SK-N-SH (cell line): ENCODE measurements around the gene MAMDC2. TPM values are rescaled to one million over a fixed set of nuclear protein-coding genes. Genes with fewer than 3 reads are reported as not detected.

ENCODE experiments used
- CTCF ChIA-PET: fragments of 300-600, 350-600 bp; formaldehyde crosslinking; extraction: SDS; loops from one replicate; lab custom pipeline; 2021; lab: Yijun Ruan, JAX
- POLR2A ChIA-PET: fragments of 350-600 bp; sonication (Branson Sonifier 250); formaldehyde crosslinking; extraction: SDS; loops from one replicate; lab custom pipeline; 2020; ENCODE audit warnings: antibody characterized with exemption, inconsistent platforms; lab: Yijun Ruan, JAX
- DNase-seq: peaks from one replicate; pipeline ENCODE4 v3.0.0; 2012
- H2AFZ ChIP-seq: fragments of 200-600 bp; sonication (generic); 2 replicates; pipeline ENCODE4 v1.8.1; 2016; ENCODE audit warnings: antibody characterized with exemption, mild to moderate bottlenecking, low read depth
- H3F3A ChIP-seq: fragments of 200-600 bp; sonication (generic); replicated peaks from 2 replicates; pipeline ENCODE3; 2016; ENCODE audit warnings: antibody characterized with exemption, mild to moderate bottlenecking; ENCODE audit not compliant: insufficient read depth
- H3K27ac ChIP-seq, 2 experiments: fragments of 200-500 bp in 1 of 2; fragments of 200-600 bp in 1 of 2; sonication (Bioruptor generic) in 1 of 2; sonication (generic), shearing (Covaris generic) in 1 of 2; 2 replicates each; pipeline versions ENCODE4 v1.5.1 to v1.6.1; 2014 to 2016; ENCODE audit warnings: low read depth in 2 of 2, inconsistent platforms in 1 of 2, low read length in 1 of 2, mild to moderate bottlenecking in 1 of 2, mixed read lengths in 1 of 2
- H3K27me3 ChIP-seq: fragments of 200-600 bp; sonication (generic), shearing (Covaris generic); 2 replicates; pipeline ENCODE4 v1.6.1; 2016; ENCODE audit warnings: mixed run types; ENCODE audit not compliant: insufficient read depth
- H3K36me3 ChIP-seq, 2 experiments: fragments of 200-500 bp in 1 of 2; fragments of 200-600 bp in 1 of 2; sonication (Bioruptor generic) in 1 of 2; sonication (generic) in 1 of 2; replicated peaks in 1 of 2; 2 replicates each; pipeline versions ENCODE3 to v1.5.1; 2014 to 2016; ENCODE audit warnings: low read length in 1 of 2, mild to moderate bottlenecking in 1 of 2; ENCODE audit not compliant: insufficient read depth in 2 of 2, control insufficient read depth in 1 of 2
- H3K4me1 ChIP-seq, 2 experiments: fragments of 200-500 bp in 1 of 2; fragments of 200-600 bp in 1 of 2; sonication (Bioruptor generic) in 1 of 2; sonication (generic), shearing (Covaris generic) in 1 of 2; 2 replicates each; pipeline versions ENCODE4 v1.5.1 to v1.6.1; 2014 to 2016; ENCODE audit warnings: low read depth in 1 of 2, low read length in 1 of 2, mixed run types in 1 of 2; ENCODE audit not compliant: insufficient read depth in 2 of 2, control insufficient read depth in 1 of 2
- H3K4me2 ChIP-seq: fragments of 200-600 bp; sonication (generic), shearing (Covaris generic); 2 replicates; pipeline ENCODE4 v1.6.1; 2017; ENCODE audit warnings: mixed run types
- H3K4me3 ChIP-seq, 2 experiments: fragments of 200-500 bp in 1 of 2; fragments of 200-600 bp in 1 of 2; sonication (Bioruptor generic) in 1 of 2; sonication (generic), shearing (Covaris generic) in 1 of 2; 2 replicates each; pipeline versions ENCODE4 v1.5.1 to v1.8.1; 2014 to 2016; ENCODE audit warnings: low read depth in 2 of 2, inconsistent platforms in 1 of 2, low read length in 1 of 2, mild to moderate bottlenecking in 1 of 2, mixed read lengths in 1 of 2, moderate library complexity in 1 of 2
- H3K79me2 ChIP-seq: fragments of 200-600 bp; sonication (generic); 2 replicates; pipeline ENCODE4 v1.8.1; 2017; ENCODE audit warnings: mild to moderate bottlenecking; ENCODE audit not compliant: insufficient read depth
- H3K9ac ChIP-seq: fragments of 200-600 bp; sonication (generic); 2 replicates; pipeline ENCODE4 v1.6.1; 2017; ENCODE audit warnings: mixed run types
- H3K9me2 ChIP-seq: fragments of 200-600 bp; sonication (generic); 2 replicates; pipeline ENCODE4 v1.6.1; 2017; ENCODE audit warnings: mixed run types
- H3K9me3 ChIP-seq: fragments of 200-600 bp; sonication (generic); 2 replicates; pipeline ENCODE4 v1.6.1; 2017; ENCODE audit warnings: mixed run types, mild to moderate bottlenecking, moderate library complexity
- H4K20me1 ChIP-seq: fragments of 200-600 bp; sonication (generic); 2 replicates; pipeline ENCODE4 v1.6.1; 2017; ENCODE audit warnings: mild to moderate bottlenecking, mixed run types; ENCODE audit not compliant: insufficient read depth
- CHD2 ChIP-seq: fragments of 150-350 bp; IDR thresholded peaks from 2 replicates; pipeline ENCODE4 v1.6.1; 2018; ENCODE audit warnings: low read length; ENCODE audit not compliant: partially characterized antibody
- EP300 ChIP-seq, 2 experiments: IDR thresholded peaks; 2 replicates each; pipeline versions ENCODE4 v1.4.0 to v1.6.1; 2012; ENCODE audit warnings: borderline replicate concordance in 1 of 2, low read depth in 1 of 2, low read length in 1 of 2
- FOXM1 ChIP-seq: IDR thresholded peaks from 2 replicates; pipeline ENCODE4 v1.4.0; 2012; ENCODE audit warnings: low read depth, mild to moderate bottlenecking
- MXI1 ChIP-seq: IDR thresholded peaks from 2 replicates; pipeline ENCODE4 v1.6.1; 2012; ENCODE audit warnings: mild to moderate bottlenecking, low read depth, low read length, improper control_type of control experiment
- PBX3 ChIP-seq: IDR thresholded peaks from 2 replicates; pipeline ENCODE4; 2012
- POLR2AphosphoS5 ChIP-seq: IDR thresholded peaks from 2 replicates; pipeline ENCODE4 v1.6.1; 2012; ENCODE audit warnings: low read depth, low read length
- RAD21 ChIP-seq: IDR thresholded peaks from 2 replicates; pipeline ENCODE4 v1.6.1; 2012; ENCODE audit warnings: mild to moderate bottlenecking, low read length
- REST ChIP-seq: IDR thresholded peaks from 2 replicates; pipeline ENCODE4 v1.6.1; 2012; ENCODE audit warnings: mild to moderate bottlenecking, low read depth, low read length, moderate library complexity
- RXRA ChIP-seq: IDR thresholded peaks from 2 replicates; pipeline ENCODE4 v1.4.0; 2012; ENCODE audit warnings: low read depth, mild to moderate bottlenecking, borderline replicate concordance
- SIN3A ChIP-seq: IDR thresholded peaks from 2 replicates; pipeline ENCODE4 v1.6.1; 2012; ENCODE audit warnings: low read depth, mild to moderate bottlenecking, low read length, moderate library complexity, borderline replicate concordance
- USF1 ChIP-seq: IDR thresholded peaks from 2 replicates; pipeline ENCODE4 v1.4.0; 2012; ENCODE audit warnings: low read depth, borderline replicate concordance
- WGBS: methylation state at CpG from one replicate; pipeline ENCODE4 v1.1.6; 2017; ENCODE audit warnings: low lambda C conversion rate; 5-methylcytosine and 5-hydroxymethylcytosine counted together
- polyA plus RNA-seq, 3 experiments: library from polyadenylated mRNA; depleted of rRNA; stranded (reverse); fragments of >200 nt; gene quantifications; 2 replicates each; pipeline ENCODE4 v1.2.3, GENCODE V29; 2012

MAMDC2 gene
- polyA plus RNA-seq, 1 of the 3 experiments (the other 2 are of a cell fraction), result not detected

GRCh38 chr9:70091103-70091502 lies 47.5 kb downstream of the MAMDC2 start:
- Histone ChIP-seq H3K79me2 (no peaks in the 10 kb centered on the region), H3K9ac (no peak overlapping the region), H3K9me3 (no peaks in the 10 kb centered on the region), H3K27ac (no peak overlapping the region), H3K36me3 (no peaks in the 10 kb centered on the region), H3K9me2 (no peaks in the 10 kb centered on the region), H2AFZ (no peak overlapping the region), H4K20me1 (no peaks in the 10 kb centered on the region), H3K4me3 (no peak overlapping the region), H3K27me3 (no peaks in the 10 kb centered on the region), H3K4me2 (no peak overlapping the region), H3F3A (no peaks in the 10 kb centered on the region), H3K4me1 (no peaks in the 10 kb centered on the region; a peak in 1 of 4 replicates)
- ChIA-PET CTCF (interaction anchor here (1.7 kb wide), 1 partner anchor 20 kb away, joined by 3 read pairs; no protein-coding TSS in a partner anchor), POLR2A (no interaction called here)
- no peak for DNase-seq
- WGBS, result 74% methylated on average over 2 of the region's 2 CpGs
- TF ChIP-seq CHD2, result no peak
- no peak for TF ChIP-seq REST
- TF ChIP-seq SIN3A, result no peak

- no peak for DNase-seq
- Histone ChIP-seq H2AFZ (no peak overlapping the region), H3F3A (no peaks in the 10 kb centered on the region), H3K9me2 (no peaks in the 10 kb centered on the region), H3K27me3 (no peaks in the 10 kb centered on the region), H3K4me2 (no peak overlapping the region), H3K9ac (no peak overlapping the region), H3K4me3 (no peak overlapping the region), H3K27ac (no peak overlapping the region), H4K20me1 (no peaks in the 10 kb centered on the region), H3K36me3 (no peaks in the 10 kb centered on the region), H3K4me1 (no peaks in the 10 kb centered on the region; a peak in 1 of 4 replicates), H3K9me3 (no peaks in the 10 kb centered on the region), H3K79me2 (no peaks in the 10 kb centered on the region)
- POLR2A ChIA-PET, result no interaction called here
- 73% methylated on average over 5 of the region's 5 CpGs for WGBS
- CTCF ChIA-PET, result interaction anchor here (1.7 kb wide), 1 partner anchor 20 kb away, joined by 3 read pairs; no protein-coding TSS in a partner anchor
- TF ChIP-seq EP300 (IDR thresholded peaks at IDR 0.05; ENCODE audit: borderline replicate concordance in 1 of 2, low read depth in 1 of 2, low read length in 1 of 2) (no peak), MXI1 (no peak), RAD21 (no peak), RXRA (no peak), USF1 (no peak), PBX3 (no peak), POLR2AphosphoS5 (no peak), FOXM1 (no peak)
These were observed 47.9 kb downstream of the MAMDC2 start for GRCh38 chr9:70091572-70091971.
